Ramos (cell line): Measurements from ENCODE around the gene FBXW8.

Experiments used
- in situ Hi-C: fragments of 300-500 bp; cut with MboI; formaldehyde crosslinking; loops from one replicate; pipeline ENCODE4 v1.14.3; 2022; ENCODE audit warnings: low sequenced_read_pairs; ENCODE audit not compliant: unreplicated experiment

The FBXW8 gene

DNA sequence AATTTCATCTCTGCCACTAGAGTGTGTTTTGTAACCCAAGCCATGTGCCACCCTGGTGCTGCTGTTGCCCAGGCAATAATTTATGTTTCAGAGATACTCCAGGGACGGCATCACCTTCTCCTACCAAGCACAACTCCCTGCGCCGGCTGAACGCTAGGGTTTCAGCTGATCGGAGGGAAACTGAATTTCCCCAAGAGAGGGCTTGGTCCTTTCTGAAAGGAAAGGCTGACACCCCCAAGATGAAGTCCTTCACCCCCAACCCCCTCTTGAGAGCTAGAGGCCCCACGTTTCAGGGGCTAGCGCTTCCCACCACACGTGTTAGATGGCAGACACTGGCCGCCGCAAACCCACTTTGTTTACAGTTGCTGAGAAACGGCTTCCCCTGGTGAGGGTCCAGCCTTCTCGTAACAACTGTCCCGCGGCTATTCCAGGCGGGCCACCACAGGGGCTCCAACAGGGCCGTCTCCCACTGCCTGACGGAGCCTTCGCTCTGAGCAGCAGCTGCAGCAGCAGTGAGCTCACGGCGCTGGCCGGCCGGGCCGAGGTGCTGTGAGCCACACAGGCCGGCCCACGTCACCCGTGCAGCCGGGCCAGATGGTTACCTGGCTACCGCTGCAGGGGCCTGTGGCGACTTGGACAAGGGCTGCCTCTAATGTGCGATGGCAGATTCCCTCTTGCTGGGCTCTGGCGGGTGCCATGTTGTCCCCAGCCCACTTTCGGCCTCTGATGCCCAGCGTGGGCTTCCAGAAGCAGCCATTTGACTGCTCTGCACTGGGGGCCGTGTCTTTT is 122.0 kb downstream of the FBXW8 start:
- in situ Hi-C loops = no loop called here

DNA sequence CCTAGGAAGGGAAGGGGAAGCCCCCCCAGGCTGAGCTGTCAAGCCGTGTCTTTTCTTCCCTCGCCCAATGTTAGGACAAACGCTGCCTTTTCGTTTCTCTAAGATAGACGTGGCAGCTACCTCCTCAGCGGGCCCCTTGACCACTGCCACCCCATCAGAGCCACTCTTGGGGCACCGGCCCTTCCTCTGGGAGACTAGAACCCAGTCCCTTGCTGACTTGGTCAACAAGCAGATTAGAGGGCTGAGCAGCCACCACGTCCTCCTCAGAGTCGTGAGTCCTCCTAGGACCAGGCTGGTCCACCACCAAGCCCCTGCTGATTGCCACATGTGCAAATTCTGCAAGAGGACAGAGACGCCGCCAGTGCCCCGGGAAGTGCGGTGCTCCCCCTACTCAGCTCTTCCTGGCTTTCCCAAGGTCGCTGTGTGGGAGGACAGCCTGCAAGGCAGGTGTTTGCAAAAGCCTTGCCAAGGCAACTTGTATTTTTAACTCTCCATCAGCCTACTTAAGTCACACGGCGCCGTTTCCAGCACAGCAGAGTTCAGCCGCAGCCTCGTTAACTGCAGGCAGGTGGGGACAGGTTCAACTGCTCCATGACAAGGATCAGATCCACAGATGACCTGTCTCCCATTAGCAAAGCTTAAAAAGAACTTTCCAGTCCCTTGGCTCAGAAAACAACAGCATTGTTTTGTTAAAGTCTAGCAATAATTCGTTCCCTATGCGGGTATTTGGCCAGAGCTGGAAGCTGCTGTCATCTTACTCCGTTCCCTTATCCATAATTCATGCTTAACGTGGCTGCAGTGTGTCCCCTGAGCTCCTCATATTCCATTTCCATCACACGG is 122.9 kb downstream of the FBXW8 start:
- in situ Hi-C loops = no loop called here

DNA sequence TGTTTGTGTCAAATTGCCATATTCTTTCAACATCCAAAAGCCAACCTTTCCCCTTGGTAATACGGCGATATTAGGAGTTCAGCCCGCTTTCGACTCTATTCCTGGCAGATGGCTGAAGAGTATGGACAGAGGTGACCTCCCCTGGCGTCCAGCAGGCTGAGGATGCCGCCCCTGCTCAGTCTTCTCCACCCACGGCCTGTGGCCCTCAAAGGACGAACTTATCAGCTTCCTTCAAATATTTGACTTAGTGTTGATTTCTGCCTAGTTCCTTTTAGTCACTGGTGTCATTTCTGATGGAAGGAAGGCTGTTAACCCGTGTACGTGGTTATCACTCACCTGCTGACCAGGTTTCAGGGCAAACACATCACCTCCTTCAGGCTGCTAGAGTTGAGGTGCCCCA is 123.5 kb downstream of the FBXW8 start:
- in situ Hi-C loops = no loop called here

GRCh38 chr12:117034701-117035151 is 124.0 kb downstream of the FBXW8 start:
- in situ Hi-C loops = no loop called here

- in situ Hi-C loops = no loop called here
Observed at GRCh38 chr12:117035287-117035686, 124.5 kb downstream of the FBXW8 start.

- in situ Hi-C loops = no loop called here
Observed at GRCh38 chr12:117036046-117036445, 125.3 kb downstream of the FBXW8 start.

DNA sequence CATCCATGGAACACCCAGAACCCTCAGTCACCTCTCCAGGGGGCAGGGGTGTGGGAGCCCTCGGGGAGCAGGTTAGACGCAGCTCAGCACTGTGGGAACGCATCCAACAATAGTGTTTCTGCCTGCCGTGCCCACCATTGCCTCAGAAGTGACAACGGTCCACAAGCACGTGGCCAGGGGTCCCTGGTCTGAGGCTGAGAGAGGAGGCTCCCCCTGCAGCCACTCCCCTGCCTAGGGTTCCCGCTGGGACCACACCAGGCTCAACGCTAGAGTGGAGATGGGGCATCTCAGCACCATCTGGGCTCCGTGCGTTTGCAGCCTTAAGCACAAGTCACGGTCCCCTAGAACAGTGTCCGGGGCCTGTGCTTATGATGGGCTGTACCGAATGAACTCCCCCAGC is 125.8 kb downstream of the FBXW8 start:
- in situ Hi-C loops = no loop called here

DNA sequence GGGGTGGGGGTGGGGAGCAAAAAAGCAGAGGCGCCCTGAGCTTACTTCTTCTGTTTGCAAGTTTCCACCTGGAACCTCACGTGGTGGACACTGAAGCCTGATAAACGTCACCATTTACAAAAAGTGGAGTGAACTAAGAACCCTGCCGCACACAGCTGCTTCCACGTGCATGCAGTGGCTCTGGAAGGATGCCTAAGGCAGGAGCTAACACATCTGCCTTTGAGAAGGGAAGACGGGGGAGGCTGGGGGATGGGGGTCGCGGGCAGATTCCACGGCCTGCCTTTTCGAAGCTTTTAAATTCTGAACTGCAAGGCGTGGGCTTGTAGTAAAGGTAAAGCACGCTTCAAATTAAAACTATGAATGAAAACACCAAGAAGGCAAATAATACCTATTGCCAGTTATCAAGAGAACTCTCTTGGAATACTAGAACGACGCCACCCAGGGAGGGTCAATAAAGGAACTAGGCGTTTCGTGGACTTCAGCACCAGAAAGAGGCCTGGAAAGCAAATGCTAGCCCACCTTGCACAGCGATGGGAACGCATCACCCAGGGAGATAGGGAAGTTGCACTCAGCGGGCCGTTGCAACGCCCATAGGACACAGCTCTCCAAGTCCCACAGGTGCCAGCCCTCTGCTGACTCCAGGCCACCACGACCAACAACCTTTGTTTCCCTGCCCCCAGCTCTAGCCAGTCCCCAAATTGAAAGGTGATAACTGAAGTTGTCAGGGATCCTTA is 126.7 kb downstream of the FBXW8 start:
- in situ Hi-C loops = no loop called here

DNA sequence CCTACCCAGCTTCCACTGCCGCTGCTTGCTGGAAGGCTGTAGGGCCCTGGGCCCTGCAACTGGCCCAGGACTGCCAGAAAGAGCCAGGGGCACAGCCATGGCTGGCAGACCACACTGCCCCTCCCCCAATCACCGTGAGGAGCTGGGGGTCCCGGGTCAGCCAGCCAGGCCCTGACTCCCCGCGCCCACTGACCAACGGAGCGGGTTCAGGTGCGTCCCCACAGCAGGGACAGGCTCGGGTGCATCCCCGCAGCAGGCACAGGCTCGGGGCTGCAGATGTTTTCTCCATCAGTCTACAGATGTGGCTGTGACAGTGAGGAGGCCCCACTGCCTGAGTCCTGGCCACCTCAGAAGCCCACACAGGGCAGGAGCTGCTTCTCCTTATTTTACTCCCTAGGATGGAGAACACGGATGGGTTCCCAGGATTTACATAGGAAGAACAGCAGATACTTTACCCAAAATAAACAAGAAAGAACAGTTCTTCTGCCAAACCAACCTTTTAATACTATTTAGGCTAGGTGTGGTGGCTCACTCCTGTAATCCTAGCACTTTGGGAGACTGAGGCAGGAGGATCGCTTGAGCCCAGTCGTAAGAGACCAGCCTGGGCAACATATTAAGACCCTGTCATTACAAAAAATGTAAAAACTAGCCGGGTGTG is 127.4 kb downstream of the FBXW8 start:
- in situ Hi-C loops = no loop called here

DNA sequence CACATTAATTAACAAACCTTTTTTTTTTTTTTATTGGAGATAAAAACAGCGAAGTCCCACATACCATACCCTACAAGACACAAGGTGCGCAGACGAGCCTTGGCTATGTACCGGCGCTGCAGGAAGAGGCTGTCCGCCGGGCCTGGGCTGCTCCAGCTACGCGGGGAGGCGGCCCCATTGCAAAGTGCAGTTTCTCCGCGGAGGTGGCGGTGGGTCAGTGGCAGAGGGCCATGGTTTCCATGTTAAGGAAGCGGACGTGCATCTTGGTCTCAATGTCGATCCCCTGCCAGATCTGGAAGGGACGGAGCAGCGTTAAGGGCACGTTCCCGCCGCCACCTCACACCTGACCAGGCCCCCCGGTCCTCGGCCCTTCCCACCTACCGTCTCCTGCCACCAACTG is 128.2 kb downstream of the FBXW8 start:
- in situ Hi-C loops = no loop called here

- in situ Hi-C loops = no loop called here
Observed at GRCh38 chr12:117039891-117040309, 129.2 kb downstream of the FBXW8 start.

- in situ Hi-C loops = no loop called here
Observed at GRCh38 chr12:117040496-117040895, 129.7 kb downstream of the FBXW8 start.

DNA sequence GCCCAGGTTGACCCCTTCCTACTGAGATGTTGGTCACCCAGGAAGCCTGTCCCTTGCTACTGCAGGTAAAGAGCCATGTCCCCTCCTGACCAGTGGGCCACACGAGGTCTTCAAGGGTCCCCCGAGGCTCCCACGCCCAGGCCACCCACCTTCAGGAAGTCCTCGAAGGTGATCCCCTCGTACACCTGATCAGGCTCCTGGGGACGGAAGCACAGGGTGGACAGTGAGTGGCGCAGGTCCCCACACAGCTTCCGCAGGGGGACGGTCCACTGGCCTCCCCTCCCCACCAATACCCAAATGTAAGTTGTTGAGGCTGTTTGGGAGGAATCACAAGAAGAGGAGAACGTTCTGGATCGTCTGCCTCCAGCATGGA is 131.0 kb downstream of the FBXW8 start:
- in situ Hi-C loops = no loop called here

GRCh38 chr12:117042171-117042842 is 131.6 kb downstream of the FBXW8 start:
- in situ Hi-C loops = no loop called here

DNA sequence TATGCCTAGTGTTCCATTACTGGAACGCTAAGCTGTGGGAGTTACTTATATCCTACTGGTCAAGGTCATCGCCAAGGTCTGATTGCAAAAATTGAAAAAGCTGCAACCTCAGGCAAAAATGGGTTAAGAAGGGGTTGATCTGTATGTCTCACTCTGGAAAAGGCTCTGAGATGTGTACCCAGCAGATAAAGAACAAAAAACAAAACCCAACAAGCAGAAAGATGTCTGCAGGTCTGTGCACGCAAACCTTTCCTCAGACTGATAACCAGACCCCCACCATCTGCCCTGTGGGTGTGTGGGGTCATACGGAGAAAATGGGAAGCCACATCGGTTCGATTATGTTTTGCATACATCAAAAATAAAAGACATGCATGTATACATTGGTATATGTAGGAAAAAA is 132.1 kb downstream of the FBXW8 start:
- in situ Hi-C loops = no loop called here

- in situ Hi-C loops = no loop called here
Observed at GRCh38 chr12:117044311-117044710, 133.6 kb downstream of the FBXW8 start.

DNA sequence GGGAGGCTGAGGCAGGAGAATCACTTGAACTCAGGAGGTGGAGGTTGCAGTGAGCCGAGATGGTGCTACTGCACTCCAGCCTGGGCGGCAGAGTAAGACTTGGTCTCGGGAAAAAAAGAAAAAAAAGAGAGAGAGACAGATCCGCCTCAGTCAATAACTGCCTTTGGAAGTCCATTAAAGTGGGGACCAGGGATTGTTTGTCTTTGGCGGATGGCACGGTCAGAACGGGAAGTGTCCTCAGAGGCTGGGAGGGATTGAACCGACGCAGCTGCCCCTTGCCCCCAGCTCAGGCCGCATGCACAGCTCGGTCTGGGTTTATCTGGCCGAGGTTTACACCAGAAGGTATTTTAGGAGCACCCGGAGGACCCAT is 134.0 kb downstream of the FBXW8 start:
- in situ Hi-C loops = no loop called here

- in situ Hi-C loops = no loop called here
Observed at GRCh38 chr12:117045160-117046010, 134.6 kb downstream of the FBXW8 start.

DNA sequence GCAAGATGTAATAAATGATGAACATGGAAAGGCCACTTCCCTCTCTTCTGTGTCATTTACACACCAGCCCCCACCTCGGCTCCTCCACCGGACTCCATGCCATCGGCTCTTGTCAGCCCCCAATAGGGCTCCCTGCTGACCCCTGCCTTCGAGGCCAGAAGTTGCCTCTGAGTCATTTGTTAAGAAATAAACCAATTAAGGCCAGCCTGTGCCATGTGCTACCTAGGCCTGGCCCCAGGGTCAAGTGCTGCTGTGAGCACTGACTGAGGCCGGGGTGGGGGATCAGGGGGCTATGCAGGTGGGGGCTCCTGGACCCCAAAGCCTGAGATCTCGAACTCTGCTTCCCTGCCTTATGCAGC is 135.2 kb downstream of the FBXW8 start:
- in situ Hi-C loops = no loop called here
